HK-2 (cell line): Measurements from ENCODE around the gene OPCML.
"Not testable (repeated sequence)": the region's sequence is repeated elsewhere in the genome, so short reads cannot be mapped to it uniquely, and the experiment has no call there.

Source experiments
- DNase-seq: peaks from one replicate; pipeline ENCODE4 v3.0.0-alpha.2; 2018; ENCODE audit not compliant: unreplicated experiment

The OPCML gene

GRCh38 chr11:132438418-132438817 lies 1093.9 kb downstream of the OPCML start:
- DNase-seq = no peak

DNA sequence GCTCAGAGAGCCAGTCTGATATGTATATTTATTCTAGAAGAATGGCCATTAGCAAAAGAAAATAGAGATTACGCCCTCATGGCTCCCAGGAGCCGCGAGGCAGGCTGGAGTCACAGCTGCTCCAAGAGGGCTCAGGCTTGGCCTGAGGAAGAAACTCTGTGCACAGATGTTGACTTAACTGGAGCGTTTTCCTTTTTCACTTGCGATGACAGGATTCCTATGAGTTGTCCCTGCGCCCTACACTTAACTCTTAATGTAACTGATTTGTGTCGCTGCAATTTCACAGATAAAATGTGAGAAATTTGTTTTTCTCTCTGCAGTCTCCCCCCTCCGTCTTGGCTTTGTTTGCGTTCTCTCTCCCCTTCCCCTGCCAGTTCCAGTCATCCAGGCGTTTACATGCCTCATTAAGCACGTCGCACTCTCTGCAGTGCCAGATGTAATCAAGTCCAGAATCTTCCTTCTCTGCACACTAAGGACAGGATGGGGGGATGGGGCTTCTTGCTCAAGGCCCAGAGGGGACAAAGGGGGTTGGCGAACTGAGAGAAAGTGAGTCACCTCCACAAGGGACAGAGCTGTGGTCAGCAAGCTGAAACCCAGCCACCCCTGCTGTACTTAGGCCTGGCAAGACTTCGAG lies 1101.8 kb downstream of the OPCML start:
- DNase-seq = no peak

DNA sequence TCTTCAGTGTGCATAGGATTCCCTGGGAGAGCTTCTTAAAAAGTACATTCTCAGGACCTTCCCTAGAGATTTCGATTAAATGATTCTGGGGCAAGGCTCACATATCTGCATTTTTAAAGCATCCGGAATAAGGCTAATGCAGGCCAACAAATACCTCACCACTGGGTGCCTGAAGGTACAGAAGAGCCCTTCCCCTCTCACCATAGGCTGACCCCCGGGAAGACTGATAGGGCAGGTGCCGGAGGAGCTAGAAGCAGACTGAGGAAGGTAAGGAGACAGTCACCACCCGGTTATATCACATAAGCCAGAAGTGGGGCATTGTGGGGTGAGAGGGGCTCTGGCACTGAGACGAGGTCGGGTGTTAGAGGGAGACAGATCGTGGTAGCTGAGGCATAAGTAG lies 1102.6 kb downstream of the OPCML start:
- DNase-seq = no peak

- no peak for DNase-seq
Measured at GRCh38 chr11:132427611-132428010, 1104.7 kb downstream of the OPCML start.

DNA sequence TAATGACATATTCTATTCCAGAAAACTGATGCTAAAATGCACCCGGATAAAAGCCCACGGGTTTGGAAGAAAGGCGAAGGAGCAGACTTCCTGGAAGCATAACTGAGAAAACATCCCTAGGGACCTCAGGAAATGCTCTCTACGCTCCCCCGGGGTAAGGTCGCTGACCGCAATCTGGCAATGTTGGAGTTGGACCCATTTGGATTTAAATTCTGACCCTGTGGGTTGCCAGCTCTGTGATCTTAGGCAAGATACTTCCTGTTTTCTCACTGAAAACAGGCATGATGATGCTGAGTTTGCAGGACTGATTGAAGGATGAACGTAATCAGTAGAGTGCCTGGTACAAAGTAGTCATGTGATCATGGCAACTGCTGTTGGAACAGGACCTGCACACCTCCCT lies 1107.9 kb downstream of the OPCML start:
- DNase-seq = no peak

DNA sequence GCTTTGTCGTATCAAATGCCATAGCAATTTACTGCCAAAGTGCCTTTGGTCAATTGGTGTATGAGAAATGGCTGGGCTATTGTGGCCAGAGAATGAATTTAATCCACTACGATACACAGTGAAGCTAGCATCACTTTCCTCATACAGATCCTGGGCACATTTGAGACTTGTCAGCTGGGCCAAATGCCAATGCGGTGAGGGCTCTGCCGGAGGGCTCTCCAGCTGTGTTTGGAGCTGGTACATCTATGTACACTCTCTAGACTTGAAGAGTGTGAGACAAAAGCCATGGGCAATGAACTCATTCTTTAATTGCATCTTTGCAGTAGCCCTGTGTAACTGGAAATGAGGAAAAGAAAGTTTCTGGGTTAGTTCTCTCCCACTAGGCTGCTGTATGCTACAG lies 1109.0 kb downstream of the OPCML start:
- DNase-seq = no peak

DNA sequence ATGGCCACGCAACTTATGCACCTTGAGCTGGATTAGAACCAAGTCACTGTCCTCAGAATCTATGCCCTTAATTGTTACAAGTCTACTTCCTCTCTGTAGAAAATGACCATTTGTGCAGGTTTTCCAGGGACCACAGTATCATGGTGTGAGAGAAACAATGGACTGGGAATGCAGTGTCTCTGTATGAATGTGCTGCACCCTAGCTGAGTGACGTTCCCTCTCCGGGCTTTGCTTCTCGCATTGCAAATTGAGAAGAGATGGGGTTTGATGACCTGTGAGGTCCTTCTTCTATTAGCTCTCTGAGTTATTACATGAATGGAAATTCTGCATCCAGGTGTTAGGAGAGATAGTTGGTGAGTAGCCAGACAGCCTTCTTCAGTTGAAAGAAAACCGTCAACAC lies 1109.6 kb downstream of the OPCML start:
- DNase-seq = no peak

GRCh38 chr11:132421555-132421954 lies 1110.7 kb downstream of the OPCML start:
- DNase-seq = no peak

GRCh38 chr11:132414451-132414850 lies 1117.8 kb downstream of the OPCML start:
- DNase-seq = no peak

- no peak for DNase-seq
Measured at GRCh38 chr11:132410383-132410782, 1121.9 kb downstream of the OPCML start.

GRCh38 chr11:132409573-132410355 lies 1122.5 kb downstream of the OPCML start:
- no peak for DNase-seq

- DNase-seq = no peak
Measured at GRCh38 chr11:132408877-132409276, 1123.4 kb downstream of the OPCML start.

DNA sequence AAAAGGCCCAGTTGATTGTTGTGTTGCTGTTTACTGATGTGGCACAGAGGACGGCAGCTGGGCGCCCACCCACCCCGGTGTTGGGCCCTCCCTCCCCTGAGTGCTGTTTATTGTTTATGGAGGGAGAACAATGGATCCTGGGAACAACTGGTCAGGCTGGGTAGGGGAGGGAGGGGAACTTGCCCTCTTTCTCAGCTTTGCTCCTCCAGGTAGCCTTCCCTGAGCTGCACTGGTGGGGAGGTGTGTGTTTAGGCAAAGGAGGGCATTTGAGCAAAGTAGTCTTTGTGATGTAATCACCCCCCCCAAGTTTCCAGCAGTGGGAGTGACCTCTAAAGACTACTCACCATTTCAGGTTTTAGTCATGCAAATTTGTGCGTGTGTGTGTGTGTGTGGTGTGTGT lies 1126.6 kb downstream of the OPCML start:
- DNase-seq = no peak

DNA sequence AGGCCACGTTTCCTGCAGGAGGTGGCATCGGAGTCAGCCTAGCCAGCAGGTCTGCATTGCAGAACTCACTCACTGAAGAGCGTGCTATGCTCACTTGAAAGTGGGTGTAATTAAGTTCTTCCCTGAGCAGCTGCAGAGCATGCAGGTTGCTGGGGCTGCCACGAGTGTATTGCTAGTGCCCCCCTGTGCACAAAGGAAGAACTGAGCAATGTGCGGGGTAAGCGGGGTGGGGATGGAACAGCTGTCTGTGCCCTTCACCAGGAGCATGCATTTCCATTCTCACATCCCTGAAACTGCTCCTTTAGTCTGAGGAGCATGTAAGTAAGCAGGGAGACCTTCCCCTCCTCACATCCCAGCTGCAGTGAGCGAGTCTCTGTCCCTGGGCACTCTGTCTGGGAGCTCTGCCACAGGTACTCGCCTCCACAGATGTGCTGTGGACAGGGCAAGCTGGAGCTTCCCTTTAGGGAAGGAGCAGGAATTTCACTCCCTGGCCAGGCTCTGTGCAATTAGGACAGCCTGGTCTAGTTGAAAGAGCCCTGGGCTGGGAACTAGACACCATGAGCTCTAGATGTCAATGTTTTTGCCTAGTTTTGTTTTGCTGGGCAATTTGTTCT lies 1130.1 kb downstream of the OPCML start:
- DNase-seq = peak; percentile 1

GRCh38 chr11:132396318-132396717 lies 1136.0 kb downstream of the OPCML start:
- DNase-seq = no peak

DNA sequence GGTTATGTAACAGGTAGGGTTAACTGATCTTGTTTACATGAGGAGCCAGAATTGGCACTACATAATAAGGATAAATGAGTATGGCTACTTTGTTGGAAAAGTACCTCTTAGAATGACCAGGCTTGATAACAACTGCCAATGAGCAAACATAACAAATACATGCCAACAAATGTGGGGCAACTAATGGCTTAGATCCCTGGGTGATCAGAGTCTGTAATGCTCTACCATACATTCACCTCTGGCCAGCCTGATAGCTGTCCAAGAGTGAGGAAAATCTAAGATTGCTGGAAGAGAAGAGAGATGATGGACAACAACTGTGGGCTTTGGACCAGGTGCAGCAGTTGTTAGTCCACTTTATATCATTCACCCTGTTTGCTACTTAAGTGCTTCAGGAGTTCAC lies 1136.9 kb downstream of the OPCML start:
- DNase-seq = no peak

GRCh38 chr11:132379540-132379939 lies 1152.8 kb downstream of the OPCML start:
- no peak for DNase-seq

GRCh38 chr11:132373405-132374143 lies 1158.7 kb downstream of the OPCML start:
- DNase-seq = no peak

GRCh38 chr11:132370114-132370513 lies 1162.2 kb downstream of the OPCML start:
- DNase-seq = not testable (repeated sequence)

GRCh38 chr11:132367293-132367692 lies 1165.0 kb downstream of the OPCML start:
- no peak for DNase-seq

DNA sequence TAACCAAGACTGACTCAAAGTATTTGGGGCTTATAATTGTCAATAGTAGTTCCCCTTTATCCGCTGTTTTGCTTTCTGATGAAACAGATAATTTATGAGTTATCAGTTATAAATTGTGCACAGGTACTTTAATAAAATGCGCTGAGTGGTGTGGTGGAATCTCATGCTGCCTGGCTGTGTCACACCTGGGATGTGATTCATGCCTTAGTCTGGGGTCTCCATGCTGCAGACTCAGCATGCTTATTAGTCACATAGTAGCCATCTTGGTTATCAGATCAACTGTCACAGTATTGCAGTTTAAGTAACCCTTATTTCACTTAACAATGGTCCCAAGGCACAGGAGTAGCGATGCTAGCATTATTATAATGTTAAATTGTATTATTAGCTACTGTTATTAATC lies 1166.7 kb downstream of the OPCML start:
- DNase-seq = no peak
